Tibial nerve (tissue), 4 donors: ENCODE results near the gene FLOT1. TPM values are rescaled to one million over a fixed set of nuclear protein-coding genes. Genes with fewer than 3 reads are reported as not detected.

Experiments
- DNase-seq, 2 donors: peaks; one replicate each; pipeline ENCODE4 v3.0.0-alpha.2; 2019; ENCODE audit warnings: low spot score in 2 of 2
- H3K27ac ChIP-seq, 4 donors: fragments of 200-600 bp; sonication (generic) in 3 of 4; one replicate each; pipeline ENCODE4 v1.5.1; 2017 to 2019; ENCODE audit warnings: mild to moderate bottlenecking in 1 of 4
- H3K27me3 ChIP-seq, 2 donors: fragments of 200-600 bp; sonication (generic) in 1 of 2; one replicate each; pipeline versions ENCODE4 v1.5.1 to v1.6.0; 2017 to 2019
- H3K36me3 ChIP-seq, 3 donors: fragments of 200-600 bp; sonication (generic); one replicate each; pipeline ENCODE4 v1.5.1; 2018 to 2019
- H3K4me1 ChIP-seq, 4 donors: fragments of 200-600 bp; sonication (generic) in 3 of 4; one replicate each; pipeline ENCODE4 v1.5.1; 2017 to 2019
- H3K4me3 ChIP-seq, 4 donors: fragments of 200-600 bp; sonication (generic) in 3 of 4; one replicate each; pipeline ENCODE4 v1.5.1; 2017 to 2019; ENCODE audit warnings: mild to moderate bottlenecking in 1 of 4, moderate library complexity in 1 of 4
- H3K9me3 ChIP-seq, 4 donors: fragments of 200-600 bp; sonication (generic) in 3 of 4; one replicate each; pipeline ENCODE4 v1.5.1; 2017 to 2019
- EP300 ChIP-seq, 2 donors: sonication (generic); formaldehyde crosslinking; IDR thresholded peaks; one replicate each; pipeline ENCODE4 v1.6.1; 2017; ENCODE audit warnings: antibody characterized with exemption in 2 of 2, mild to moderate bottlenecking in 1 of 2
- POLR2A ChIP-seq, 2 donors: fragments of 450-650 bp; IDR thresholded peaks; one replicate each; pipeline ENCODE4 v1.6.1; 2017; ENCODE audit warnings: antibody characterized with exemption in 2 of 2, mild to moderate bottlenecking in 2 of 2, moderate library complexity in 2 of 2
- WGBS, 2 donors: methylation state at CpG; one replicate each; pipeline ENCODE4 v1.1.5; 2018; 5-methylcytosine and 5-hydroxymethylcytosine counted together
- total RNA-seq, 4 donors: library from RNA; depleted of rRNA; stranded (reverse); fragments of >200 nt; gene quantifications; one replicate each; pipeline ENCODE4 v1.1.0, GENCODE V29; 2016
- TF ChIP-seq, protein P1 (sequence below), 5 experiments: fragments of 200-600 bp in 3 of 5; fragments of 450-650 bp in 2 of 5; sonication (generic) in 3 of 5; IDR thresholded peaks; one replicate each; pipeline ENCODE4 v1.5.1; 2016 to 2019; ENCODE audit warnings: antibody characterized with exemption in 5 of 5, mild to moderate bottlenecking in 3 of 5, moderate library complexity in 2 of 5

Gene FLOT1
- total RNA-seq, 4 donors from 2014 or later, result 83.1 to 157 (median 94.6) TPM

DNA sequence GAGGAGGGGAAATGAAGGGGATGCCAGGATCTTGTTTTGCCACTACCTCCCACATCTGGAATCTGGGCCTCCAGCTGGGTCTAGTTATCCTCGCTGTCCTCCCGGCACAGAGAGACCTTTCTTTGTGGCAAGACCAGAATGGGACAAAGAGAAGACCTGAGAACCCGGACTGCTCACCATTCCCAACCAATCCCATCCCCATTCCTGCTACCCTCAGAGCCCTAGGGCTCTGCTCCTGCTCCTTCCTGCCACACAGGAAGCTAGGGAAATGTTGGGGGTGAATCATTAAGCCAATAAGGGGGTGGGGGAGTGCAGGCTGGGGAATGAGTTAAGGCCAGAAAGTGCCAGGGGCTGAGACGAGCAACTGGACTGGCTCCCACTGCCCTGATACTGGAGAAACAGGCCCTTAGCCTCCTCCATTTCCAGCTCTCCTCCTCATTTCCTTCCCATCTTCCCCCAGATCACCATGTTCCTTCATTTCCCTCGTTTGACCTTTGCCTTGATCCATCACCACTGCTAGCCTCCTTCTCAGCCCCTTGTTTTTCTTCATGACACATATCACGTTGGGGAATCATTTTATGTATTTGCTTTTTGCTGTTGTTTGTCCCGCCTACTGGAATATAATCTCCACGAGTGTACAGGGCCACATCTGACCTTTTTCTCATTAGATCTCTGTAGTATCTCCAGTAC lies 6.5 kb upstream of the FLOT1 start:
- WGBS, 2 donors, result 49 to 55% methylated on average over 8 of the region's 8 CpGs
- Histone ChIP-seq H3K36me3 (no peaks in the 10 kb centered on the region), H3K27ac (peak overlapping the region in 3 of 4 donors; percentile 20 to 36 (median 26)), H3K4me3 (no peak overlapping the region), H3K27me3 (no peaks in the 10 kb centered on the region), H3K9me3 (no peaks in the 10 kb centered on the region), H3K4me1 (peaks cover 0 to 59% (median 22%) of the 10 kb centered on the region in 4 donors)
- no peak for DNase-seq
- no peak for TF ChIP-seq EP300 (IDR thresholded peaks at IDR 0.05)
- TF ChIP-seq, protein P1, sequence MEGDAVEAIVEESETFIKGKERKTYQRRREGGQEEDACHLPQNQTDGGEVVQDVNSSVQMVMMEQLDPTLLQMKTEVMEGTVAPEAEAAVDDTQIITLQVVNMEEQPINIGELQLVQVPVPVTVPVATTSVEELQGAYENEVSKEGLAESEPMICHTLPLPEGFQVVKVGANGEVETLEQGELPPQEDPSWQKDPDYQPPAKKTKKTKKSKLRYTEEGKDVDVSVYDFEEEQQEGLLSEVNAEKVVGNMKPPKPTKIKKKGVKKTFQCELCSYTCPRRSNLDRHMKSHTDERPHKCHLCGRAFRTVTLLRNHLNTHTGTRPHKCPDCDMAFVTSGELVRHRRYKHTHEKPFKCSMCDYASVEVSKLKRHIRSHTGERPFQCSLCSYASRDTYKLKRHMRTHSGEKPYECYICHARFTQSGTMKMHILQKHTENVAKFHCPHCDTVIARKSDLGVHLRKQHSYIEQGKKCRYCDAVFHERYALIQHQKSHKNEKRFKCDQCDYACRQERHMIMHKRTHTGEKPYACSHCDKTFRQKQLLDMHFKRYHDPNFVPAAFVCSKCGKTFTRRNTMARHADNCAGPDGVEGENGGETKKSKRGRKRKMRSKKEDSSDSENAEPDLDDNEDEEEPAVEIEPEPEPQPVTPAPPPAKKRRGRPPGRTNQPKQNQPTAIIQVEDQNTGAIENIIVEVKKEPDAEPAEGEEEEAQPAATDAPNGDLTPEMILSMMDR (IDR thresholded peaks at IDR 0.05), result no peak
- no peak for TF ChIP-seq POLR2A (IDR thresholded peaks at IDR 0.05)

DNA sequence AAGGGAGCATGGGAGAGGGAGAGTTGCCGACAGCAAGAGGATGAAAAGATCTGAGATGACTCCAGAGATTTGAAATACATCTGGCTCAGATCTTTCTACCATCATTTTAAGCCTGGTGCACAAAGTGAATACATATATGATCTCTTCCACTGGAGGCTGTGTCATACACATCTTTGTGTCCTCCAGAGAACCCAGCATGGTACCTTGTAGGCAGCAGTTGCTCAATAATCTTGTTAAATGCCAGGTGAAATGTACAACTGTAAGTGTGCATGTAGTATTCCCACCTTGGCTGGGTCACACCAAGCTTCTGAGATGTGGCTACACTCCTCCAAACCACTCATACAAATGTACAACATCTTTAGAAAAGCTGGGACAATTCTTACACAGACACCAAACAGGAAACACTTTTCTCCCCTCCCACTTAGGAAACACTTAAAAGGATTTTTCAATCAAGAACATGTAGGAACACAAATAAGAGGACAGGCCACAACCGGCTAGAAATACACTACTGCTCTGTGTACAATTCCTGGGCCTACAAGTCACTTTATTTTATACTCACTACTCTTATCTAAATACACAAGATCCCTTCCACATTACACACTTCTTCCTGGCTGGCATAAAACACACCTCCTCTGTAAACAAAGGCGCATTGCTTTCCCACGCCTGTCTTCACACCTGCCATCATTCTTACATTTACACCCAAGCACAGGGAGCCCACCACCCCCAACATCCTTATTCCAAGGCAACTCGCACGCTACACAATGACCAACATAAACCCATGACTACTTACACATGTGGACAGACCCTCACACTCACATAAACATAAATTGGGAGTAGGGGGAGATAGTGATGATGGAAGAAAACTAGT lies 5.6 kb upstream of the FLOT1 start:
- TF ChIP-seq EP300 (IDR thresholded peaks at IDR 0.05), result no peak
- TF ChIP-seq POLR2A (IDR thresholded peaks at IDR 0.05), result no peak
- TF ChIP-seq, protein P1 (IDR thresholded peaks at IDR 0.05), result no peak
- DNase-seq, result no peak
- H3K4me1 ChIP-seq, result peaks cover 0 to 64% (median 24%) of the 10 kb centered on the region in 4 donors
- peak overlapping the region in 2 of 4 donors; percentile 20 to 52 for H3K27ac ChIP-seq
- no peaks in the 10 kb centered on the region for H3K9me3 ChIP-seq
- no peak overlapping the region for H3K4me3 ChIP-seq
- H3K36me3 ChIP-seq, result no peaks in the 10 kb centered on the region
- H3K27me3 ChIP-seq, result no peaks in the 10 kb centered on the region
- WGBS, 2 donors, result 74 to 76% methylated on average over 6 of the region's 6 CpGs

DNA sequence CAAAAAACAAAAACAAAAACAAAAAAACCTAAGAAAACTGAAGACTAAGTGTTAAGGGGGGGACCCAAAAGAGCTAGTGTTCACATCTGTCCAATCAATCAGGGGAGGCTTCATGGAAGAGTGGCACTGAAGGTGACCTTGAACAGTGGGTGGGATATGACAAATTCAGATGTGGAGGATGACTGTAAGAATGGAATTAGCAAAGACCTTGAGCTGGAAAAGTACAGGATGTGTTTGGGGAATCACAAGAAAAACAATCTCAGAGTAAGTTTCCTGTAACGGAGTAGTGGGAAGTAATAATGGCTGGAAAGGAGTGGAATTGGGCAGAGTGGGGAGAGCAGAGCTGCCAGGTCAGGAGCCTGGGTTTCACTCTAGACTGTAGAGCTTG lies 4.8 kb upstream of the FLOT1 start:
- no peaks in the 10 kb centered on the region for H3K36me3 ChIP-seq
- TF ChIP-seq EP300 (IDR thresholded peaks at IDR 0.05) (no peak), POLR2A (IDR thresholded peaks at IDR 0.05) (no peak)
- TF ChIP-seq, protein P1 (IDR thresholded peaks at IDR 0.05), result no peak
- no peak overlapping the region for H3K4me3 ChIP-seq
- H3K27me3 ChIP-seq, result no peaks in the 10 kb centered on the region
- WGBS, 2 donors, result 73 to 75% methylated on average over 1 of the region's 1 CpG
- peaks cover 0 to 59% (median 21%) of the 10 kb centered on the region in 4 donors for H3K4me1 ChIP-seq
- no peak for DNase-seq
- H3K27ac ChIP-seq, result peak overlapping the region in 1 of 4 donors; percentile 52
- no peaks in the 10 kb centered on the region for H3K9me3 ChIP-seq

DNA sequence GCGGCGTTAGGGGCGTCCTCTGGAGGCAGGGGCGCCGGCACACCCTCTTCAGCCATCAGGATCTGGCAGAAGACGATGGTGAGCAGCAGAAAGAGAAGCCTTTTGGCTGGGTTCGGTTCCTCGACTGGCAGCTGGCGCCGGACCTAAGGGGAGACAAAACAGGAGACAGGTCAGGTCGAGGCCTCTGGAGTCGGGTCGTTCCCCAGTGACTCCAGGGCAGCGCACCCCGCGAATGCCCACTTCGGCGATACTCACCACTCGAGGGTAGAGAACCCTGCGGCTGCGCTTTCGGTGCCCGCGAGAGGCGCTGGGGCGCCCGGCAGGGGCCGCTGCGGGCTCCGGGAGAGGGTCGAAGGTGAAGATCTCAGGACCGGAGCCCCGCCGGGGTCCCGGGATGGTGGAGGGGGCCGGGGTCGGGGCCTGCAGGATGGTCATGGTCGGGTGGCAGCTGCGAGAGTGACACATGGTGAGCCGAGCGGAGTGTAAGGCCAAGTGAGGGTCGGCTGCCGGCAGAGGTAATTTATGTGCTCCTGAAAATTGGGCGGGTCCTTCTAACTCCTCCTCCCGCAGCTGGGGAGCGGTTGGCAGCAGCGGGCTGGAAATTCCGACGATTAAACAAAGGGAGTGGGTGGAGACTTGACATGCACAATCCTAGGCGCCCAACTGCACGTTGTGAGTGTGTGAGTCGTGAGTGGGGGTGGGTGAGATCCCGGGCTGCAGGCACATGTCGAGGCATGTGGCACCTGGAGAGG lies 1.7 kb upstream of the FLOT1 start, which contains the start of gene IER3:
Gene IER3, minus strand, starts transcription at position 494 of the 752 bp plus-strand sequence. Its CDS starts 29 bp downstream, at position 465.
- H3K4me1 ChIP-seq, result peaks cover 0 to 66% (median 25%) of the 10 kb centered on the region in 4 donors
- TF ChIP-seq POLR2A (IDR thresholded peaks at IDR 0.05) (peak; percentile 60 to 70), EP300 (IDR thresholded peaks at IDR 0.05) (peak; percentile 27 to 89)
- TF ChIP-seq, protein P1 (IDR thresholded peaks at IDR 0.05), result peak; percentile 58 to 80 (median 75)
- H3K27ac ChIP-seq, result peak within 1 kb of the TSS; percentile 49 to 98 (median 96)

More for the DNA sequence above, 1.7 kb upstream of the FLOT1 start, which contains the start of gene IER3:
- Histone ChIP-seq H3K4me3 (peak within 1 kb of the TSS; percentile 49 to 95 (median 82)), H3K36me3 (peaks cover 0 to 18% (median 11%) of the 10 kb centered on the region in 3 donors), H3K9me3 (no peaks in the 10 kb centered on the region), H3K27me3 (no peaks in the 10 kb centered on the region)
- DNase-seq, result peak; percentile 67
- 5% methylated on average over 30 to 43 of the region's 54 CpGs for WGBS, 2 donors
